HUES48 (cell line): ENCODE measurements around the gene CNNM2.
"Not testable (repeated sequence)": the region's sequence is repeated elsewhere in the genome, so short reads cannot be mapped to it uniquely, and the experiment has no call there.

Source experiments
- H3K27ac ChIP-seq: one replicate; pipeline ENCODE4 v1.7.0; 2013; ENCODE audit warnings: low read depth, low read length, inconsistent platforms
- H3K27me3 ChIP-seq: 2 replicates; pipeline ENCODE4 v1.6.1; 2013; ENCODE audit warnings: mild to moderate bottlenecking, low read length; ENCODE audit not compliant: control insufficient read depth, insufficient read depth
- H3K36me3 ChIP-seq: 2 replicates; pipeline ENCODE4 v1.6.1; 2013; ENCODE audit warnings: low read length; ENCODE audit not compliant: control insufficient read depth, insufficient read depth
- H3K4me1 ChIP-seq: 2 replicates; pipeline ENCODE4 v1.6.1; 2013; ENCODE audit warnings: mild to moderate bottlenecking, low read length; ENCODE audit not compliant: control insufficient read depth, insufficient read depth
- H3K4me3 ChIP-seq: 2 replicates; pipeline ENCODE4 v1.5.1; 2013; ENCODE audit warnings: mild to moderate bottlenecking, low read depth, low read length
- H3K9ac ChIP-seq: 2 replicates; pipeline ENCODE4 v1.6.1; 2013; ENCODE audit warnings: mild to moderate bottlenecking, low read depth, low read length, moderate library complexity
- H3K9me3 ChIP-seq: 2 replicates; pipeline ENCODE4 v1.6.1; 2013; ENCODE audit warnings: low read length; ENCODE audit not compliant: control insufficient read depth, insufficient read depth

The CNNM2 gene

DNA sequence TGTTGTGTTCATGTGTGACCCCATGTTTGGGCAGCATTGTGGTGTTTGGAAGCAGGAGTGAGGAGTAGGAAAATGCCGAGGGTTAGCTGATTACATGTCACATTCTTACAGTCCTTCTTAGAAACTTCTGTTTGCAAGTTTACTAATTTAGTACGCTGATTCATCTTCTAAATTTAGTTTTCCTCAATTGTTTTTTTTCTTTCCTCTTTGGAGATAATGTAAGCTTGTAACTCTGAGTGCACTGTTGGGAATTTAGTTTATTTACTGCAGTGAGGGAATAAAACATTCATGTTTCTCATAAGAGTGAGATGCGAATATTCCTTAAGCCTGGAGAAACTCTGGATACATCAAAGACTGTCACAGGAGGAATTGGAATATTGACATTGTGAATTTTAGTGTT is 139.9 kb downstream of the CNNM2 start:
- Histone ChIP-seq H3K4me3 (no peak overlapping the region), H3K36me3 (peaks cover 3% of the 10 kb centered on the region; the same call in 1 of the 2 replicates), H3K27ac (no peak overlapping the region)

DNA sequence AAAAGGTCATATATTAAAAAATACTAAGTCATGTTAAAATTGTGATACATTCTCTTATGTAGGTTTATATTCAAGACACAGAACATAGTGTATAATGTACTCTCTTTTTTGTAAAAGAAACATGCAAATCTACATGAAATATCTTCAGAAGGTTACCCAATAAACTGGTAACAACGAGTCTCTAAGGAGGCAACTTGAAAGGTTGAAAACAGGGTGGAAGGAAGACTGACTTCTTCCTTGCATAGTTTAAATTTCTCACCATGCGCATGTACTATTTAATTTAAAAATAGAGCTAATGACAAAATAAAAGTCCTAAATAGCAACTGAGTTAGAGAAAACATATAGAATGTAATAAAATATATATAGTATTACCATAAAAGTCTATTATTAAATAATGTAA is 142.5 kb downstream of the CNNM2 start:
- no peak overlapping the region for H3K4me3 ChIP-seq
- H3K4me1 ChIP-seq = peaks cover 8% of the 10 kb centered on the region
- H3K9me3 ChIP-seq = no peaks in the 10 kb centered on the region
- H3K36me3 ChIP-seq = peaks cover 3% of the 10 kb centered on the region; the same call in 1 of the 2 replicates
- H3K9ac ChIP-seq = no peak overlapping the region
- H3K27ac ChIP-seq = no peak overlapping the region
- H3K27me3 ChIP-seq = no peaks in the 10 kb centered on the region

More for the DNA sequence above, 139.9 kb downstream of the CNNM2 start:
- no peaks in the 10 kb centered on the region for H3K9me3 ChIP-seq
- H3K4me1 ChIP-seq = peaks cover 5% of the 10 kb centered on the region
- H3K9ac ChIP-seq = no peak overlapping the region
- H3K27me3 ChIP-seq = no peaks in the 10 kb centered on the region

DNA sequence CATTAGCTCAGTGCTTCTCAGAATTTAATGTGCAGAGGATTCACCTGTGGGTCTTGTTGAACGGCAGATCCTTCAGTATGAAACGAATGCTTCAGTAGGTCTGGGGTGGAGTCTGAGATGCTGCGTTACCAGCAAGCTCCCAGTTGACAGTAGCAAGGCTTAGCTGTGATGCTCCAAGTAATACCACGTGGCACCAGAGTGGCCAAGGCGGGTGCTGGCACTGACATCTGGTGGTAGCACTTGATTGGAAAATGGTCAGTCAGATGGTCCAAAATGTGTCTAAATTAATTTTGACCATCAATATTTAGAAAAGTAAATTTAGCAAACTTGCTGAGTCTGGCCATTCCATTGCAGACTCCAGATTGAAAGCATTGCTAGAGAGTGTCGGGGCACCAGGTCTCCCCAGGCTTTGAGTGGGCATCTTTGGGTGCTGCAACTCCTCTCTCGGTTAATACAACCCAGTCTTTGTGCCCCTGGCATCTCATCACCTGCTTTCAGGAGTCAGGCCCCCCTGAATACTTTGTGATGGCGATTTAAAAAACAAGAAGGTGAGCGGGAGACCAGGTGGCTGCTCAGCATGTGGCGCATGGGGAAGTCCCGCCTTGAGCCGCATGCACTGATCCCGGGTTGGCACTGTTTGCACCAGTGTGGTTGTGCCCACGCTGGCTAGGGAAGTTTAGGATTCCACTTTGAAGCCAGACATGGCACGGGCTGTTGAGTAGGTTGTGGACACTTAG is 144.9 kb downstream of the CNNM2 start:
- no peaks in the 10 kb centered on the region for H3K27me3 ChIP-seq
- H3K4me3 ChIP-seq = no peak overlapping the region
- no peak overlapping the region for H3K27ac ChIP-seq
- H3K4me1 ChIP-seq = peaks cover 8% of the 10 kb centered on the region
- no peak overlapping the region for H3K9ac ChIP-seq
- H3K9me3 ChIP-seq = no peaks in the 10 kb centered on the region
- no peaks in the 10 kb centered on the region for H3K36me3 ChIP-seq

DNA sequence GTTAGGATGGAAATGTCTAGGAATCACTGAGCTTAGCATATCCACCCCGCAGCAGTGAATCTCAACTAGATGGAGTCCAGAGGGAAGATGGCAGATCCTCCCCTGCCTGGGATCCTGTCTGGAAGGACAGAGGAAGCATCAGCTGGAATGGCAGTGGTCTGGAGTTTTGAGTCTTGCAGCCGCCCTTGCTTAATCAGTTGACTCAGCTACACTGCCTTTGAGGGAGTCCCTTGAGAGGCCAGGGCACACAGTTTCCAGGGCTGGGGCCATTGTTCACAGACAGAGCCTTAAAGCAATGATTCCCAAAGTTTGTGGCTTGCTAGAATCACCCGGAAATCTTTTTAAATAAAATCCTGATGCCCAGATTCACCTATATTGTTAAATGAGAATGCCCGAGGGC is 146.9 kb downstream of the CNNM2 start:
- H3K9ac ChIP-seq = no peak overlapping the region
- no peak overlapping the region for H3K4me3 ChIP-seq
- no peak overlapping the region for H3K27ac ChIP-seq

DNA sequence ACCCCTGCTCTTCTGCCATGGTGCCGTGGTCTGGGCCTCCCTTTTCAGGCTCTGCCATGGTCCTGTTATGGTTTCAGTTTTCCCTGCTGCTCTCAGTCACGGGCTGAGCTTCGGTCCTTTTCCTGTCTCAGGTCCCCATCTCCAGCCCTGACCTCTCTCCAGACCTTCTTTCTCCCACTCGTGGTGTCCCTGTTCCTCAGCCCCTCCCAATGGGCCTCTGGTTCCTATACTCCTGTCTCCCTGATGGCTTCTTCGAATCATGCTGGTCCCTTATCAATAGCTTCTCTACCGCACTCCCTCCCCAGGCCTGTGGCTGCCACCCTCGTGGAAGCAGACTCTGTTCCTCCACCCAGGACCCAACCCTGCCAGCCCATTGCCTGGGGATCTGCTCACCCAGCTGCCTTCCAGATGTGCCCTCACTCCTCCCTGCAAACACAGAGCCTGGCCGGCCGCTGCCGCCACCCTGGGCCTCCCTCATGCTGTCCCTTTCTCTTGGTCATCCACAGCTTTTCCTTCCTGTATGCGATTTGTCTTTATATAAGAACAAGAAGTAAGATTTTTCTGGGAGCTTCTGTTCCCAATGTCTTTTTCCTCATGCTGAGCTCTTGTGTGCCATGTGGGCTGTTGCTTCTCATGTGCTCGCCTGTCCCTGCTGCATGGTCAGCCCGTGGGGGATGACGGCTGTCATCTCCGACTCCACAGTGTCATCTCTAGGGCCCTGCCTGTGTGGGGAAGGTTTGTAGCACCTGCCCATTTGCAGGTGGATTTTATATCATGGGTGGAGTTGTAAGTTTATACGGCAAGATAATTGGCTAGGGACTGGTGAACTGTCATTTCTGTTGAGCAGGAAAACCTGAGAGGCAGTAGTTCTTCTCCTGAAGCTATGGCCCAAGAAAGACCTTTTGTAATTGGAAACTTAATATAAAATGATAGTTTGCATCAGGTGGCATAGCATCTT is 148.3 kb downstream of the CNNM2 start:
- H3K9ac ChIP-seq = no peak overlapping the region
- no peak overlapping the region for H3K27ac ChIP-seq
- H3K4me3 ChIP-seq = no peak overlapping the region
- H3K27me3 ChIP-seq = no peaks in the 10 kb centered on the region
- H3K9me3 ChIP-seq = no peaks in the 10 kb centered on the region
- no peaks in the 10 kb centered on the region for H3K36me3 ChIP-seq
- H3K4me1 ChIP-seq = peaks cover 12% of the 10 kb centered on the region

More for the DNA sequence above, 146.9 kb downstream of the CNNM2 start:
- H3K9me3 ChIP-seq = no peaks in the 10 kb centered on the region
- no peaks in the 10 kb centered on the region for H3K36me3 ChIP-seq
- no peaks in the 10 kb centered on the region for H3K27me3 ChIP-seq
- H3K4me1 ChIP-seq = peaks cover 12% of the 10 kb centered on the region

DNA sequence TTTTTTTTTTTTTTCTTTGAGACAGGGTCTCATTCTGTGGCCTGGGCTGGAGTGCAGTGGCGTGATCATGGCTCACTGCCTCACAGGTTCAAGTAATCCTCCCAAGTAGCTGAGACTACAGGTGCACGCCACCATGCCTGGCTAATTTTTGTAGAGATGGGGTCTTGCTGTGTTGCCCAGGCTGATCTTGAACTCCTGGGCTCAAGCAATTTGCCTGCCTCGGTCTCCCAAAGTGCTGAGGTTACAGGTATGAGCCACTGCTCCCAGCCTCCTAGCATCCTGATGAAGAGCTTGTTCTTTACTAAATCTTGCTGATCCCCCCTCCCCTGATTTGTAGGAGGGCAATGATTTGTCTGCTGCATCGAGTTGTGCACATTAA is 149.0 kb downstream of the CNNM2 start:
- H3K4me1 ChIP-seq = peaks cover 12% of the 10 kb centered on the region
- not testable (repeated sequence) for H3K27ac ChIP-seq, H3K36me3 ChIP-seq, H3K4me3 ChIP-seq, H3K9me3 ChIP-seq, H3K9ac ChIP-seq, H3K27me3 ChIP-seq

DNA sequence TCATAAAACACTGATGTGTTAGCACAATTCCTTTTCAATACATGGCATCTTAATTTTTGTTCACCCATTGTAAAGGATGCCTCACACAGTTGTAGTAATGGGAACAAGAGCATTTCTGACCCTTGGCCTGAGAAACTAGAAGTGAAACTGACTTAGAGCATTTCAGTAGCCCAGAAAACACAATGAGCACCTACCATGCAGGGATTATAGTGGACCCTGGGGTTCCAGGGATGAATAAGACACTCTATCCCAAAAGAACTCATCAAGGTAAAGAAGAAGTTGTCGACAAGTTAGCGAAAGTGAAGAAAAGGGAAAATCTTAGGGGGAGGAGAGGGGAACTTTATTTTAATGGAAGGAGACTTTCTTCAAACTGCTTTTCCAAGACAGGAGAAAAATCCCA is 149.4 kb downstream of the CNNM2 start:
- H3K9ac ChIP-seq = no peak overlapping the region
- no peaks in the 10 kb centered on the region for H3K27me3 ChIP-seq
- peaks cover 12% of the 10 kb centered on the region for H3K4me1 ChIP-seq
- no peaks in the 10 kb centered on the region for H3K9me3 ChIP-seq
- H3K36me3 ChIP-seq = no peaks in the 10 kb centered on the region
- H3K4me3 ChIP-seq = no peak overlapping the region
- no peak overlapping the region for H3K27ac ChIP-seq

DNA sequence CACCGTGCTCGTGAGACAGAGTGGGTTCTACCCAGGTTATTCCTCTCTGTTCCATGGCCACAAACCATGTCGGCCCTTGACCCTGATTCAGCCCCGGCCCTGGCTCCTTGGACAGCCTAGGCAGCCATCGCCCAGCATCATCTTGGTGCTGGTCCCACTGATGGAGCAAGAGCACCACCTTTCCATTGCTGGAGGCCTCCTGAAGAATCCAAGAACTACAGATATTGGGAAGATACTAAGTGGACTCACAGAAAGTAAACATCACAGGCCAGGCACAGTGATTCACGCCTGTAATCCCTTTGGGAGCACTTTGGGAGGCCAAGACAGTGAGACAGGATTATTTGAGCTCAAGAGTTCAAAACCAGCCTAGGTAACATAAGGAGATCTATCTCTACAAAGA is 149.9 kb downstream of the CNNM2 start:
- no peak overlapping the region for H3K9ac ChIP-seq
- peaks cover 8% of the 10 kb centered on the region for H3K4me1 ChIP-seq
- H3K9me3 ChIP-seq = no peaks in the 10 kb centered on the region

DNA sequence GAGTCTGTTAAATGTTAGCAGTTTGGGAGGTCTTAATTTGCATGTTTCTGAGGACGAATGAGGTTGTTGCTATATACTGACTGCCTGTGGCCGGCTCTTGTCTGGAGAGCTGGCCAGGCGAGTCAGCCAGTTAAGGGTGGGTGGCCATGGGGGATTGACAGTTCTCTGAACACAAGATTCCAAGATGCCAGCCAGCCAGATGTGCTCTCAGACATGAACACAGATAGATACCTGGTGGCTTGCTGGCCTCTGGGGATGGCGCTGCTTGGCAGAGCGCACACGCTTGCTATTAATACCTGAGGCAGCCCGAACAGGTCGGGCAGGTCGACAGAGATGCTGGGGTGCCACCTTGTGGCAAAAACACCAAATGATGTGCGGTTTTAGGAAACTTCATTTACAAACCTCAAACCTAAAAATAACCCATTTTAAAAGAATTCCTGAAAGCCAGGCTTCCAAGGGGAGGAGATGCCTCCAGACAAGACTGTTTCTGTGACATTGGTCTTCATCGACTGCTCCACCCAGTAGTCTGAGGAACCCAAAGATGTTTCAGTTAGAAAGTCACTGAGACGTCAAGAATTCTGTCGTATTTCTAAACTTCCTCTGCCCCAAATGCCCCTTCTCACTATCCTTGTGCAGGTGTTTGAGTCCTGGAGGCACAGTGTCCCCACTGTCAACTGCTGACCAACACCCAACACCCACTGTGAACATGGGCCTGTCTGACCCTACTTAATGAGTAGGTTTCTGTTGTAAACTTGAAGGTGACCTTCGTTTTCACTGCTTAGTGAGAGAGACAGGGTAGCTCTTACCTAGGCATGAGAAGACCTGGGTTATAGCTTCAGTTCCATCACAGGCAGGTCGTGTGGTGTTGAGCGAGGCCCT is 151.6 kb downstream of the CNNM2 start:
- Histone ChIP-seq H3K4me3 (no peak overlapping the region), H3K36me3 (no peaks in the 10 kb centered on the region), H3K9me3 (no peaks in the 10 kb centered on the region), H3K27me3 (no peaks in the 10 kb centered on the region), H3K27ac (no peak overlapping the region), H3K9ac (no peak overlapping the region), H3K4me1 (peaks cover 4% of the 10 kb centered on the region; the same call in 1 of the 2 replicates)

More for the DNA sequence above, 149.9 kb downstream of the CNNM2 start:
- Histone ChIP-seq H3K4me3 (no peak overlapping the region), H3K36me3 (no peaks in the 10 kb centered on the region), H3K27ac (no peak overlapping the region), H3K27me3 (no peaks in the 10 kb centered on the region)

DNA sequence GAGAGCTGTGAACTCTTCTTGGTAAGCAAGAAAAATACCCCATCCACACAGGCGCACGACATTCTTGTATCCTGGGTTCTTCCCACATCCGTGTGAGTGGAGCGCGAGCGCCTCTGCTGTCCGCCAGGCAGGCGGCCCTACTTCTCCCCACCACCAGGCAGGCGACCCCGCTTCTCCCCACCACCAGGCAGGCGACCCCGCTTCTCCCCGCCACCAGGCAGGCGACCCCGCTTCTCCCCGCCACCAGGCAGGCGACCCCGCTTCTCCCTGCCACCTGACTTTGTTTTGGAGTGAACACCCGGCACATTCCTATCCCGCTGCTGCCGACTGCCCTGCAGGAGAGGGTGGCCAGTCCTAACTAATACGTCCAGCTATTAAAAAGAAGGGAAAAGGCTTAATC is 154.2 kb downstream of the CNNM2 start:
- Histone ChIP-seq H3K4me3 (no peak overlapping the region), H3K9me3 (no peaks in the 10 kb centered on the region), H3K9ac (no peak overlapping the region), H3K27ac (no peak overlapping the region), H3K27me3 (no peaks in the 10 kb centered on the region), H3K36me3 (peaks cover 14% of the 10 kb centered on the region), H3K4me1 (peaks cover 4% of the 10 kb centered on the region; the same call in 1 of the 2 replicates)
